ENCODE data around the gene PRDM2.

DNA sequence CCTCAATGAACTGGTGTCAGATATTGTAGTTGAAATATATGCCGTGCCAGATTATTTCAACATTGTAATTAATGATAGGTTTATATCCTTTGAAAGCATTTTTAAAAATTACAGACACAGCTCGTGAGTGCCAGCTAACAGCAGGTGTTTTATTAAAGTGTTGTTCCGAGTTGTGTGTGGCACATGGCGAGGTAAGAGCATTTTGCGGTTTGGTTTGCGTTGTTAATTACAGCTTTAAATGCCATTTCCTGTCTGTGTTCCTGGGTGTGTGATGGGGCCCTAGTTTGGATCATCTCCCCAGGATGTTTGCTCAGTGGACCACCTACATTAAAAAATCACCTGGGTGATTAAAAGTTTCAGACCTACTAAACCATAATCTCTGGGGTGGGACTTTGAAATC is 97.4 kb downstream of the PRDM2 start:
- TF ChIP-seq, protein P1, sequence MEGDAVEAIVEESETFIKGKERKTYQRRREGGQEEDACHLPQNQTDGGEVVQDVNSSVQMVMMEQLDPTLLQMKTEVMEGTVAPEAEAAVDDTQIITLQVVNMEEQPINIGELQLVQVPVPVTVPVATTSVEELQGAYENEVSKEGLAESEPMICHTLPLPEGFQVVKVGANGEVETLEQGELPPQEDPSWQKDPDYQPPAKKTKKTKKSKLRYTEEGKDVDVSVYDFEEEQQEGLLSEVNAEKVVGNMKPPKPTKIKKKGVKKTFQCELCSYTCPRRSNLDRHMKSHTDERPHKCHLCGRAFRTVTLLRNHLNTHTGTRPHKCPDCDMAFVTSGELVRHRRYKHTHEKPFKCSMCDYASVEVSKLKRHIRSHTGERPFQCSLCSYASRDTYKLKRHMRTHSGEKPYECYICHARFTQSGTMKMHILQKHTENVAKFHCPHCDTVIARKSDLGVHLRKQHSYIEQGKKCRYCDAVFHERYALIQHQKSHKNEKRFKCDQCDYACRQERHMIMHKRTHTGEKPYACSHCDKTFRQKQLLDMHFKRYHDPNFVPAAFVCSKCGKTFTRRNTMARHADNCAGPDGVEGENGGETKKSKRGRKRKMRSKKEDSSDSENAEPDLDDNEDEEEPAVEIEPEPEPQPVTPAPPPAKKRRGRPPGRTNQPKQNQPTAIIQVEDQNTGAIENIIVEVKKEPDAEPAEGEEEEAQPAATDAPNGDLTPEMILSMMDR (IDR thresholded peaks at IDR 0.05): no peak
- TF ChIP-seq POLR2A (IDR thresholded peaks at IDR 0.05): no peak

All from heart left ventricle (tissue), 13 donors.